Measurements from ENCODE around the gene NELL1. TPM values are rescaled to one million over a fixed set of nuclear protein-coding genes. Genes with fewer than 3 reads are reported as not detected.

NELL1 gene
- total RNA-seq, 1 experiment from 2014 or later: not detected

GRCh38 chr11:20759541-20759940, 90.2 kb downstream of the NELL1 start:
- no peak overlapping the region for H3K9ac ChIP-seq (ENCODE audit: low read length)
- no peaks in the 10 kb centered on the region for H3K9me2 ChIP-seq (replicated peaks; ENCODE audit: low read length)
- no peaks in the 10 kb centered on the region for H3K27me3 ChIP-seq (ENCODE audit: low read length)
- no peak overlapping the region for H3K4me3 ChIP-seq (ENCODE audit: low read length)
- no peaks in the 10 kb centered on the region for H3K36me3 ChIP-seq (ENCODE audit: low read depth, low read length)
- no peaks in the 10 kb centered on the region for H3K9me3 ChIP-seq (ENCODE audit: low read length)
- intact Hi-C loops (cut with micrococcal nuclease): no loop called here
- H3K79me2 ChIP-seq (ENCODE audit: low read length): no peaks in the 10 kb centered on the region
- DNase-seq: no peak
- BruUV-seq (replicated peaks): no TSS peak
- H3K27ac ChIP-seq (ENCODE audit: low read length): no peak overlapping the region
- ChIA-PET CTCF (no interaction called here), POLR2A (ENCODE audit: unreplicated experiment) (no interaction called here)
- H3K4me2 ChIP-seq (ENCODE audit: low read length): no peak overlapping the region
- no peaks in the 10 kb centered on the region for H3K4me1 ChIP-seq (ENCODE audit: insufficient read depth, low read length)
- no peaks in the 10 kb centered on the region for H4K20me1 ChIP-seq (ENCODE audit: low read length)
- TF ChIP-seq CTCF (conservative IDR thresholded peaks at IDR 0.05; ENCODE audit: low read depth, low read length) (no peak), EZH2 (IDR thresholded peaks at IDR 0.05; ENCODE audit: low read length, unreplicated experiment) (no peak), EZH2phosphoT487 (IDR thresholded peaks at IDR 0.05; ENCODE audit: borderline replicate concordance, low read length) (no peak)
- ATAC-seq: no peak
- no peak overlapping the region for H2AFZ ChIP-seq (ENCODE audit: low read length)
- no peaks in the 10 kb centered on the region for H3F3A ChIP-seq (ENCODE audit: low read length, unreplicated experiment)

DNA sequence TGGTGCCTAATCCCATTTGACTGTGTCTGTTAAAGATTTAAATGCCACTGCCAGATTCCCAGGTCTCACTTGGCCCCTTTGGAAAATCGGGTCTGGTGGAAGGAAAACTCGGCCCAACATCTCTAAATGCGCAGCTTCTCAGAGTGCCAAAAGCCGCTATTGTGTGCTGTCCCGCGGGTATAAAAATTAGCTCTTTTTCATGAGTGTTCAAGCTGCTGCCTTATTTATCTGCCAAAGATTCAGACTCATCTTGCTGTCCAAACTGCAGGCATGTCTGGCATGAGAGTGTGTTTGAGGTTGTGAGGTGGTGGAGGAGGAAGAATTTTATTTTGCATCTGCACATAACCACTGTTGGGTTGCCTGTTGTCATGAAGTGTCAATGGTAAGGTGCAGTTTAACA, 91.4 kb downstream of the NELL1 start:
- Histone ChIP-seq H2AFZ (ENCODE audit: low read length) (no peak overlapping the region), H3K4me2 (ENCODE audit: low read length) (no peak overlapping the region), H3K4me1 (ENCODE audit: insufficient read depth, low read length) (no peaks in the 10 kb centered on the region), H3F3A (ENCODE audit: low read length, unreplicated experiment) (no peaks in the 10 kb centered on the region), H3K27ac (ENCODE audit: low read length) (no peak overlapping the region), H3K9ac (ENCODE audit: low read length) (no peak overlapping the region), H3K4me3 (ENCODE audit: low read length) (no peak overlapping the region), H3K9me3 (ENCODE audit: low read length) (no peaks in the 10 kb centered on the region), H3K36me3 (ENCODE audit: low read depth, low read length) (no peaks in the 10 kb centered on the region), H3K27me3 (ENCODE audit: low read length) (no peaks in the 10 kb centered on the region), H3K9me2 (replicated peaks; ENCODE audit: low read length) (no peaks in the 10 kb centered on the region), H3K79me2 (ENCODE audit: low read length) (no peaks in the 10 kb centered on the region), H4K20me1 (ENCODE audit: low read length) (no peaks in the 10 kb centered on the region)
- POLR2A ChIA-PET (ENCODE audit: unreplicated experiment): no interaction called here
- ATAC-seq (no peak), DNase-seq (no peak)
- intact Hi-C loops (cut with micrococcal nuclease): no loop called here
- BruUV-seq (replicated peaks): no TSS peak
- TF ChIP-seq EZH2phosphoT487 (IDR thresholded peaks at IDR 0.05; ENCODE audit: borderline replicate concordance, low read length): no peak
- TF ChIP-seq EZH2 (IDR thresholded peaks at IDR 0.05; ENCODE audit: low read length, unreplicated experiment): no peak
- TF ChIP-seq CTCF (conservative IDR thresholded peaks at IDR 0.05; ENCODE audit: low read depth, low read length): no peak
- CTCF ChIA-PET: no interaction called here

DNA sequence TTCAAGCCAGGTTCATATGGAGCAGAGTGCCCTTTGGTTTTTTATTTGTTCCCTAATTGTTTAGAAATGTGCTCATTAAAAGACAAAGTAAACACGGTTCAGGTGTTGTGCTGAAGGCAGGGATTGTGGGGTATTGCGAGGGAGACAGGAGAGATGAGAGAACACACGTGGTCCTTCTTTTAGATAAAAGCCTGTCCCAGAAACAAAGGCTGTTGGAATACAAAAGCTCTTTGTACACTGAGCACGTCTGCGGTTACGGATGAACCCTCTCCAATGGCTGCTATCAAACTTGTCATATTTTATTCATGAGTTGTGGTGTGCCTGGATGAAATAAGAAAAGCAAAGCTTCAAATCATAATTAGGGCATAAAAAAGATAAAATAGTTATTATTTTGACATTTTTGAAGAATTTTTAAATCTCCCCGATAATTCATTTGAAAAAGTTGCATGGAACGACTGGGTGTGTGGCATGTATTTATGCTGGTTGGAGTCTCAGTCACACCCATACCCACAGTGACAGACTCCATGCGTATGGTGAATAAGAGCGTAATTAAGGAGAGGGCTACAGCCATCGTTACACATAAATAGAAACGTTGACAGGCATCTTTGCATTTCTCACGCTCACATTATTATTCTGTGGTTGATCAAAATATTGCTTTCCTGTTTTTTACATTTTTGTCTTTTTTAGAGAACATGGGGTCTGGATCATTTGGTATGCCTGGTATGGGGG, 92.9 kb downstream of the NELL1 start:
- TF ChIP-seq EZH2phosphoT487 (IDR thresholded peaks at IDR 0.05; ENCODE audit: borderline replicate concordance, low read length): no peak
- no peak for TF ChIP-seq CTCF (conservative IDR thresholded peaks at IDR 0.05; ENCODE audit: low read depth, low read length)
- no peak for TF ChIP-seq EZH2 (IDR thresholded peaks at IDR 0.05; ENCODE audit: low read length, unreplicated experiment)
- H3K36me3 ChIP-seq (ENCODE audit: low read depth, low read length): no peaks in the 10 kb centered on the region

More for the DNA sequence above, 92.9 kb downstream of the NELL1 start:
- H3K27ac ChIP-seq (ENCODE audit: low read length): no peak overlapping the region
- H3F3A ChIP-seq (ENCODE audit: low read length, unreplicated experiment): no peaks in the 10 kb centered on the region
- intact Hi-C loops (cut with micrococcal nuclease): no loop called here
- H3K4me3 ChIP-seq (ENCODE audit: low read length): no peak overlapping the region
- BruUV-seq (replicated peaks): no TSS peak
- no peak overlapping the region for H3K9ac ChIP-seq (ENCODE audit: low read length)
- no peak overlapping the region for H2AFZ ChIP-seq (ENCODE audit: low read length)
- ChIA-PET POLR2A (ENCODE audit: unreplicated experiment) (no interaction called here), CTCF (no interaction called here)
- H3K4me1 ChIP-seq (ENCODE audit: insufficient read depth, low read length): no peaks in the 10 kb centered on the region
- H3K4me2 ChIP-seq (ENCODE audit: low read length): no peak overlapping the region
- H3K9me2 ChIP-seq (replicated peaks; ENCODE audit: low read length): no peaks in the 10 kb centered on the region
- ATAC-seq (no peak), DNase-seq (no peak)
- H3K9me3 ChIP-seq (ENCODE audit: low read length): no peaks in the 10 kb centered on the region
- no peaks in the 10 kb centered on the region for H3K27me3 ChIP-seq (ENCODE audit: low read length)
- H3K79me2 ChIP-seq (ENCODE audit: low read length): no peaks in the 10 kb centered on the region
- H4K20me1 ChIP-seq (ENCODE audit: low read length): no peaks in the 10 kb centered on the region
